ENCODE results near the gene ASPDH.
A peak's percentile ranks its signal among the peaks of the same experiment; 100 is the strongest.

The ASPDH gene

GRCh38 chr19:50501568-50502475 is 11.9 kb downstream of the ASPDH start:
- no peak overlapping the region for H3K4me3 ChIP-seq (ENCODE audit: low read depth, low read length)
- DNase-seq (ENCODE audit: low read depth), result no peak
- TF ChIP-seq CTCF (IDR thresholded peaks at IDR 0.05; ENCODE audit: insufficient read depth, low read depth, low read length, missing control alignments), result no peak

GRCh38 chr19:50501186-50501567 is 12.5 kb downstream of the ASPDH start:
- TF ChIP-seq CTCF (IDR thresholded peaks at IDR 0.05; ENCODE audit: insufficient read depth, low read depth, low read length, missing control alignments), result no peak
- no peak overlapping the region for H3K4me3 ChIP-seq (ENCODE audit: low read depth, low read length)
- DNase-seq (ENCODE audit: low read depth), result no peak

GRCh38 chr19:50500753-50501151 is 13.0 kb downstream of the ASPDH start:
- no peak for TF ChIP-seq CTCF (IDR thresholded peaks at IDR 0.05; ENCODE audit: insufficient read depth, low read depth, low read length, missing control alignments)
- DNase-seq (ENCODE audit: low read depth), result no peak
- H3K4me3 ChIP-seq (ENCODE audit: low read depth, low read length), result no peak overlapping the region

GRCh38 chr19:50500060-50500752 is 13.5 kb downstream of the ASPDH start:
- no peak overlapping the region for H3K4me3 ChIP-seq (ENCODE audit: low read depth, low read length)
- peak; percentile 21 for TF ChIP-seq CTCF (IDR thresholded peaks at IDR 0.05; ENCODE audit: insufficient read depth, low read depth, low read length, missing control alignments)
- peak; percentile 38 for DNase-seq (ENCODE audit: low read depth)

GRCh38 chr19:50498219-50499056 is 15.3 kb downstream of the ASPDH start:
- DNase-seq (ENCODE audit: low read depth), result no peak
- no peak overlapping the region for H3K4me3 ChIP-seq (ENCODE audit: low read depth, low read length)
- no peak for TF ChIP-seq CTCF (IDR thresholded peaks at IDR 0.05; ENCODE audit: insufficient read depth, low read depth, low read length, missing control alignments)

- TF ChIP-seq CTCF (IDR thresholded peaks at IDR 0.05; ENCODE audit: insufficient read depth, low read depth, low read length, missing control alignments), result no peak
- H3K4me3 ChIP-seq (ENCODE audit: low read depth, low read length), result no peak overlapping the region
- no peak for DNase-seq (ENCODE audit: low read depth)
These were observed 16.7 kb downstream of the ASPDH start for GRCh38 chr19:50497022-50497405.
